ENCODE results near the gene EMILIN1. TPM values are rescaled to one million over a fixed set of nuclear protein-coding genes. Genes with fewer than 3 reads are reported as not detected.

EMILIN1 gene
- 10 to 100 TPM; 61.8 to 70.7 (median 70.5) TPM for polyA plus RNA-seq (ENCODE audit: insufficient read length in 3 of 3)

GRCh38 chr2:27078267-27079194 is at the start of gene EMILIN1:
Gene EMILIN1 (plus strand): TSS chr2:27078615. CDS start chr2:27079066, 451 bp downstream.
- DNase-seq (ENCODE audit: low read depth in 3 of 3, low spot score in 2 of 3), result peak in 1 of 3 donors; percentile 76

DNA sequence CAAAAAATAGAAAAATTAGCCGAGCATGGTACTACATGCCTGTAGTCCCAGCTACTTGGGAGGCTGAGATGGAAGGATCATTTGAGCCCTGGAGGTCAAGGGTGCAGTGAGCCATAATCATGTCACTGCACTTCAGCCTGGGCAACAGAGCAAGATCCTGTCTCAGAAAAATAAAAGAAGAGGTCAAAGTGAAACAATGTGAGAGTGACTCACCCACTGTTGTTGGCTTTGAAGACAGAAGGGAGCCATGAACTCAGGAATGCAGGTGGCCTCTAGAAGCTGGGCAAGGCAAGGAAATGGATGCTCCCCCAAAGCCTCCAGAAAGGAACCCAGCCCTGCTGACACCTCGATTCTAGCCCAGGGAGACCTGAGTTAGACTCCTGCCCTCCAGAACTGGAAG is 49.4 kb upstream of the EMILIN1 start:
- DNase-seq (ENCODE audit: low read depth in 3 of 3, low spot score in 2 of 3), result no peak

DNA sequence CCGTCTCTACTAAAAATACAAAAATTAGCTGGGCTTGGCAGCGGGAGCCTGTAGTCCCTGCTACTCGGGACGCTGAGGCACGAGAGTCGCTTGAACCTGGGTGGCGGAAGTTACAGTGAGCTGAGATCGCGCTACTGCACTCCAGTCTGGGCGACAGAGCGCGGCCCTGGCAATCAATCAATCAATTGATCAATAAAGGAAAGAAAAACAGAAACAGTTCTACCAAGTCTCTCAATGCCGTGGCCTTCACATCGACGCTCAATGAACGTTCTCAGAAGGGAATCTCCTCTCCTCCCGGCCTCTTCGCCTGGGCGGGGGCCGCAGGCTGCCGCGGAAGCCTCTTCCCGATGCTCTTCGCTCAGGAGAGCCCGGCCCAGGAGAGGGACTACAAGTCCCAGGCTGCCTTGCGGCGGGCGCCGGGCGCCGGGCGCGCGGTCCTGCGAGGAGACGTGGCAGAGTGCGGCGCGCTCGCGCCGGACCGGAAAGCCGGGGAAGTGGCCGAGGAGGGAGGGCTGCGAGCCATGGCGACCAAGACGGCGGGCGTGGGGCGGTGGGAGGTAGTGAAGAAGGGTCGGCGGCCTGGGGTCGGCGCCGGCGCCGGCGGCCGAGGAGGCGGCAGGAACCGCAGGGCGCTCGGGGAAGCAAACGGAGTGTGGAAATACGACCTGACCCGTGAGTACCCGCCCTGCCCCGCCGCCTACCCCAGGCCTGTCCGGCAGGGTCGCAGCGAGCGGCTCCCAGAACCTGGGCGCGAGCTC is 45.7 kb upstream of the EMILIN1 start, which contains the start of gene TMEM214:
Gene TMEM214 (plus strand): TSS at position 471 of the 758 bp plus-strand sequence. CDS start 51 bp downstream, at position 522.
- peak in 2 of 3 donors; percentile 67 to 70 for DNase-seq (ENCODE audit: low read depth in 3 of 3, low spot score in 2 of 3)

- DNase-seq (ENCODE audit: low read depth in 3 of 3, low spot score in 2 of 3), result no peak
Measured at GRCh38 chr2:27033253-27033852, 45.1 kb upstream of the EMILIN1 start.

GRCh38 chr2:27038012-27038411 is 40.4 kb upstream of the EMILIN1 start:
- no peak for DNase-seq (ENCODE audit: low read depth in 3 of 3, low spot score in 2 of 3)

GRCh38 chr2:27038631-27039339 is 39.6 kb upstream of the EMILIN1 start:
- no peak for DNase-seq (ENCODE audit: low read depth in 3 of 3, low spot score in 2 of 3)

DNA sequence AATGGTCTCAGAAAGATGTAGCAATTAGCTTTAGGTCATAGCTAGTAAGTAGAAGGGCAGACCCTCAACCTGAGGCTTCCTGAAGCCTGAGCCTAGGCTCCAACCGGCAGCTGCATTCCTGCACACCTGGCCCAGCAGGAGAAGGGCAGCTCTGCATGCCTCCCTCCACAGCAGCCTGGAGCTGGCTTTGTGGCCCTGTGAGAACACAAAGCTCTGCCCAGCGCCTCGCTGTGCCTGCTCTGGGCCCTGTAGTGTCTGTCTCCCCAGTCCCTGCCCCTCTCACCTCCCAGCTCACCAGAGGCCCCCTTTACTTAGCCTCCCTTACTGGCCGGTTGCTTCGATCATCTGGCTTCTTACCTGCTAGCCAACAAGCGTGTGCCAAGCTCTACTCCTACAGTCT is 39.0 kb upstream of the EMILIN1 start:
- no peak for DNase-seq (ENCODE audit: low read depth in 3 of 3, low spot score in 2 of 3)

- no peak for DNase-seq (ENCODE audit: low read depth in 3 of 3, low spot score in 2 of 3)
Measured at GRCh38 chr2:27039871-27040270, 38.5 kb upstream of the EMILIN1 start.

- DNase-seq (ENCODE audit: low read depth in 3 of 3, low spot score in 2 of 3), result no peak
Measured at GRCh38 chr2:27040282-27040681, 38.1 kb upstream of the EMILIN1 start.

GRCh38 chr2:27041752-27042151 is 36.7 kb upstream of the EMILIN1 start:
- DNase-seq (ENCODE audit: low read depth in 3 of 3, low spot score in 2 of 3), result peak; percentile 57 to 71 (median 65)

DNA sequence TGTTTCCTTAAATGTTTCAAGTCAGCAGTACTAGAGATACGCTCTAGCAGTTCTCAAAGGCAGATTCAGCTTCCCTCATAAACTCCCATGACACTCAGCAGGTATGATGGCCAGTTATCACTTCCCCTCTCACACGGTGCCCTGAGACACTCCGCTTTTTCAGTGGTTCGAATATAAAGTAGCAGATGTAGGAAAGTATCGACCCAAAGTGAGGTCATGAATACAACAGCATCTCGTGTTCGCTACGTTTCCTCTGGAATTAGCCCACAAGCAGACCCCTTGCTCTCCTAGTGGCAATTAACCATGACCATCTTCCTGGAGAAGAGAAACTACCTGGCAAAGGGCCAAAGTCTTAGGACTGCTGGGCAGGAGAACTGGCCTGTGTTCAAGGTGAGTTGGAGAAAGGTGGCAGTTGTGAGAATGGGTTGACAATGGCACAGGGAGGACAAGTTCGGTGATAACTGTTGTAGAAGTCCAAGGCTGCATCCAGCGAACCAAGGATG is 36.2 kb upstream of the EMILIN1 start:
- no peak for DNase-seq (ENCODE audit: low read depth in 3 of 3, low spot score in 2 of 3)

- DNase-seq (ENCODE audit: low read depth in 3 of 3, low spot score in 2 of 3), result no peak
Measured at GRCh38 chr2:27042985-27043634, 35.3 kb upstream of the EMILIN1 start.

DNA sequence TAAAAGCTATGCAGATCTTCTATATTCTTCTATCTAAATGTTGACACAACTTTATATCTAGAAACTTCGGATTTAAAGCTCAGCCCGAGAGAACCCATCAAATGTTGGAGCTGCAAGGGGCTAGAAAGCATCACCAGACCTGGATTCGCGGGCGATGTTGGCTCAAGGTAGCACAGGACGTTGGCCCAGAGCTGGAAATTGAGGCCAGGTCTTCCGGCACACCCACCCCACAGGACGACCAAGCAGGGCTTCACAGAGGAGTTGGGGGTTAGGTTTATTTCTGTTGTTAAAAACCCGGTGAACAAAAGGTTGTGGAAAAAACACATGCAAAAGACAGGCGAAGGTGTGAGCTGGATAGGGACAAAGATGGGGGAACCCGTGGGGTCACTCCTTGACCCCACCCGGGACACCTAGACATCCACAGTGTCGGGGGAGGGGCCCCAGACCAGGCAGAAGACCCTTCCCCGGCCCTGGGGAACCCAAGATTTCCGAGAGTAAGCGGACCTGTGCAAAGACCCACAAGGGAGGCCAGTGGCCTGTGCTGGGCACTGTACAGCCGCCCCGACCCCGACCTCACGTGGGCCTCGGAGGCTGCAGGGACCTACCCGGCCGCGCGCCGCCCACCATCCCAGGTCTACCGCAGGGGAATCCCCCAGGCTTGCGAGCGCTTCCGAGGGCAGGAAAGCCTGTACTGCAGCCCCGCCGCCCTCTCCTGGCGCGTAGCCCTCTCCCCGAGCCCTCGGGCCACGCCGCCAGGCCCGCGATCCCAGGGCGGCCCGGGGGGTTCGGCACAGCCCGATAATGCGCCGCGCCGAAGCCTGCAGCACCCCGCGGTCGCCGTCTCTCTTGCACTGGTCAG is 28.8 kb upstream of the EMILIN1 start:
- no peak for DNase-seq (ENCODE audit: low read depth in 3 of 3, low spot score in 2 of 3)

DNA sequence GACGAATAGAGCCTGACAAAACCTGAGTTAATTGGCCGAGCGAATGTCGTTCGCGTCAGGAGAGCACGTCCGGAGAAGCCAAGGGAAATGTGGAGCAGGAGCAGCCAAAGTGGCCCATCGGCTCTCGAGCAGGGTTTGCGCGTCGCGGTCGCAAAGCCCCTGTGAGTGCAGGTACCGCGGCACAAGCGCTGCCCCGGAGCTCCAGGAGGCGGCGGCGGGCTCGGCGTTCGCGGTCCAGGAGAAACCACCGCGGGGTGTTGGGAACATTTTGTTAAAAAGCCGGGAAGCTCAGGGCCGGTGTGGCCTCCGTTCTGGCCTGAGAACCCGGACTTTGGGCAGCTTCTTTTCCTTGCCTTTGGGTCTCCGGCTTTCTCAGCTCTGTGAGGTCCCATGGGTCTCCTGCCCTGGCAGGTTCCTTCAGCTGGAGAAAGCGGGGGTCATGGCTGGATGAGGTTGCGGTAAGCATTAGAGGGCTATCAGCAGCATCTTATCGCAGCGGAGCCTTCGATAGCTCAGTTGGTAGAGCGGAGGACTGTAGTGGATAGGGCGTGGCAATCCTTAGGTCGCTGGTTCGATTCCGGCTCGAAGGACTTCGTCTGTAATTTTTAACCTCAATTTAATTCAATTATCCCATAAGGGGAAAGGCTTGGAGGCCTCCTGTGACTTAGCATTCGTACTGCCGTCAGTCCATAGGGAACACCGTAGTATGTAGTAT is 28.0 kb upstream of the EMILIN1 start:
- DNase-seq (ENCODE audit: low read depth in 3 of 3, low spot score in 2 of 3), result peak; percentile 91 to 99 (median 91)

DNA sequence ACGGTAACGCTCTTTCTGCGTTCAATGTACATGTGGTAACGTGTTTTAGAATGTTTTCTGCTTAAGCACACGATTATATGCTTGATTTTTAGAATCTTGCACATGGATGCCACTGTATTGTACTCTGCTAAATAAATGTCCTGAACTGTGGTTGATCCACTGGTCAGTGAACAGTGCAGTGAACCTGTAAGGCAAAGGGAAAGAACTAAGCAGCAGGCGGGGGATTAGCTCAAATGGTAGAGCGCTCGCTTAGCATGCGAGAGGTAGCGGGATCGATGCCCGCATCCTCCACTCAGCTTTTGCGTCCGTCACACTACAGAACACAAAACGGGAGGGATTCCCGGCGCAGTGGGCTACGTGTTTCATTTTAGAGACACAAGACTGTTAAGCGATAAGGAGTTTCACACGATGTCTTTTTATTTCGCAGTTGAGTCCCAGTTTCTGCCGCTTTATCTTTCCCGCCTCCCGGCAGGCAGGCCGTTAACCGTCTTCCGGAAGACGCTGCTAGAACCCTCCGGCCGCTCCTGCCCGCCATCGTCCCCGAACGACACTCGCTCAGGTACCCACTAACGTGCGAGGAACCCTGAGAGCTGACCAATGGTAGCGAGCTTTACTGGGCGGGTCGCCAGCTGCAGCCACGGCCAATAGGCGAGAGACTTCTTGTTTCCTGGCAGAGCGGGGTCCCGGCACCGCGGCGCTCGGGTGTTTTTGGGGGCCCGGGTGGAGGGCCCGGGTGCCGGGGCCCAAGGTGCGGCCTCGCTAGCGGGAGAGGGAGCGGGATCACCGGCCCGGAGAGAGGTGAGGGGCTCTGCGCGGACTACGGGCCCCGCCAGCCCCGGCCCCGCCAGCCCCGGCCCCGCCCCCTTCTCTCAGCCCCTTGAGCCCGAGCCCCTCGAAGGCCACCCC is 27.2 kb upstream of the EMILIN1 start, which contains the start of gene AGBL5:
Gene AGBL5 (plus strand): TSS at position 673 of the 906 bp plus-strand sequence. CDS start 1,291 bp downstream, outside the sequence.
- DNase-seq (ENCODE audit: low read depth in 3 of 3, low spot score in 2 of 3), result peak; percentile 86 to 96 (median 87)

DNA sequence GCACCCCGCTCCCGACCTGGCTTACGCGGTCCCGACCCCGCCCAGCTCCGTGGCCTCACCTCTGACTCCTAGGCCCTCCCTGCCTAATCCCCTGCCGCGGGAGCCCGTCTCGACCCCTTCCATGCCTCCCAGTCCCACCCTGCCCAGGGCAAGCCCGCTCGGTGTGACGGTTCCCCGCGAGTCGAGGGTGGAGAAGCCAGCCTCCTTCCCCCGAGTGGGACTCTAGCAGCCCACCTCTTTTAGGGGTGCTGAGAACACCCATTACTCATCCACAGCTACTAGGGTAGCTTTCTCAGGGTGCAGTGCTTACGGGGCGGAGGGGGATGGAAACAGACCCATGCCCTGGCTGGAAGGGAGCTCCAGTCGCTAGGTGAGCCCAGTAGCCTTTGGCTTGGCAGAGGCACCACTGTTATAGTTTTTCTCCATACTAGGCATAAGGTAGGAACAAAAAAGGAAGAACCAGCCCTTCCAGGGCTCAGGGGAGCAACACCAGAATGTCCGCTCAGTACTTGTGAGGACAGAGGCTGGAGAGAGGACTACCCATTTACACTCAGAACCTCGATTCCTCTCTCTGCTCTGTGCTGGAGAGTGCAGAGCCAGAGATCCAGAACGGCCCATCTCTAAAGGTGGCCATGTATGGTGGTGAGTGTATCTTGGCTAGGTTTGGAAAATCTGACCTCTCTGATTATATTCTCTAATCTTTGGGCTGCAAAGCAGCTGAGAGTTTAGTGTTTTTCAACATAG is 26.3 kb upstream of the EMILIN1 start:
- DNase-seq (ENCODE audit: low read depth in 3 of 3, low spot score in 2 of 3), result no peak
